ENCODE results near the gene TMEM212.

TMEM212 gene

GRCh38 chr3:171842864-171843518, at the start of gene TMEM212:
Gene TMEM212, plus strand, starts transcription at chr3:171843349. Its CDS starts 35 bp downstream, at chr3:171843384.
- Histone ChIP-seq H3K4me2 (ENCODE audit: insufficient read depth, low read length) (no peak within 1 kb of the TSS), H3K4me1 (ENCODE audit: insufficient read depth, low read length) (no peaks in the 10 kb centered on the region), H2AFZ (ENCODE audit: low read depth, low read length) (no peak within 1 kb of the TSS), H3K27me3 (ENCODE audit: insufficient read depth, low read length, poor library complexity) (peaks cover 18% of the 10 kb centered on the region), H3K79me2 (ENCODE audit: insufficient read depth, low read length) (no peaks in the 10 kb centered on the region), H4K20me1 (ENCODE audit: insufficient read depth, low read length) (no peaks in the 10 kb centered on the region), H3K9me3 (ENCODE audit: insufficient read depth, low read length, severe bottlenecking) (no peaks in the 10 kb centered on the region), H3K27ac (ENCODE audit: low read length) (no peak within 1 kb of the TSS), H3K4me3 (ENCODE audit: low read depth in 1 of 2, low read length in 2 of 2) (no peak within 1 kb of the TSS), H3K9ac (ENCODE audit: low read depth, low read length) (no peak within 1 kb of the TSS), H3K36me3 (ENCODE audit: insufficient read depth, low read length) (no peaks in the 10 kb centered on the region)
- no peak for TF ChIP-seq EZH2 (IDR thresholded peaks at IDR 0.05; ENCODE audit: borderline replicate concordance, low read depth, low read length, severe bottlenecking)
- no peak for TF ChIP-seq CTCF (IDR thresholded peaks at IDR 0.05; ENCODE audit: borderline replicate concordance, extremely low read depth, low read length, poor library complexity, severe bottlenecking)
- DNase-seq (no peak), ATAC-seq (ENCODE audit: insufficient read depth, low read depth) (no peak)

GRCh38 chr3:171796625-171797264, 46.4 kb upstream of the TMEM212 start:
- Histone ChIP-seq H3K9ac (ENCODE audit: low read depth, low read length) (no peak overlapping the region), H3K79me2 (ENCODE audit: insufficient read depth, low read length) (no peaks in the 10 kb centered on the region), H3K4me2 (ENCODE audit: insufficient read depth, low read length) (no peak overlapping the region), H4K20me1 (ENCODE audit: insufficient read depth, low read length) (no peaks in the 10 kb centered on the region), H3K27me3 (ENCODE audit: insufficient read depth, low read length, poor library complexity) (no peaks in the 10 kb centered on the region), H3K36me3 (ENCODE audit: insufficient read depth, low read length) (no peaks in the 10 kb centered on the region), H3K9me3 (ENCODE audit: insufficient read depth, low read length, severe bottlenecking) (no peaks in the 10 kb centered on the region), H3K4me3 (ENCODE audit: low read depth in 1 of 2, low read length in 2 of 2) (no peak overlapping the region), H2AFZ (ENCODE audit: low read depth, low read length) (no peak overlapping the region), H3K27ac (ENCODE audit: low read length) (no peak overlapping the region), H3K4me1 (ENCODE audit: insufficient read depth, low read length) (no peaks in the 10 kb centered on the region)
- ATAC-seq (ENCODE audit: insufficient read depth, low read depth): no peak
- no peak for DNase-seq
- TF ChIP-seq CTCF (IDR thresholded peaks at IDR 0.05; ENCODE audit: borderline replicate concordance, extremely low read depth, low read length, poor library complexity, severe bottlenecking) (no peak), EZH2 (IDR thresholded peaks at IDR 0.05; ENCODE audit: borderline replicate concordance, low read depth, low read length, severe bottlenecking) (no peak)

- no peak overlapping the region for H3K27ac ChIP-seq (ENCODE audit: low read length)
- TF ChIP-seq EZH2 (IDR thresholded peaks at IDR 0.05; ENCODE audit: borderline replicate concordance, low read depth, low read length, severe bottlenecking): no peak
- TF ChIP-seq CTCF (IDR thresholded peaks at IDR 0.05; ENCODE audit: borderline replicate concordance, extremely low read depth, low read length, poor library complexity, severe bottlenecking): no peak
- ATAC-seq (ENCODE audit: insufficient read depth, low read depth) (no peak), DNase-seq (no peak)
- H3K4me2 ChIP-seq (ENCODE audit: insufficient read depth, low read length): no peak overlapping the region
- H3K9ac ChIP-seq (ENCODE audit: low read depth, low read length): no peak overlapping the region
- no peaks in the 10 kb centered on the region for H3K27me3 ChIP-seq (ENCODE audit: insufficient read depth, low read length, poor library complexity)
- H3K4me3 ChIP-seq (ENCODE audit: low read depth in 1 of 2, low read length in 2 of 2): no peak overlapping the region
- no peaks in the 10 kb centered on the region for H4K20me1 ChIP-seq (ENCODE audit: insufficient read depth, low read length)
- H3K79me2 ChIP-seq (ENCODE audit: insufficient read depth, low read length): no peaks in the 10 kb centered on the region
- H3K9me3 ChIP-seq (ENCODE audit: insufficient read depth, low read length, severe bottlenecking): no peaks in the 10 kb centered on the region
- no peaks in the 10 kb centered on the region for H3K4me1 ChIP-seq (ENCODE audit: insufficient read depth, low read length)
- H3K36me3 ChIP-seq (ENCODE audit: insufficient read depth, low read length): no peaks in the 10 kb centered on the region
- no peak overlapping the region for H2AFZ ChIP-seq (ENCODE audit: low read depth, low read length)
Measured at GRCh38 chr3:171797265-171797679, 45.9 kb upstream of the TMEM212 start.
